Measurements from ENCODE around the gene KCNK5.

DNA sequence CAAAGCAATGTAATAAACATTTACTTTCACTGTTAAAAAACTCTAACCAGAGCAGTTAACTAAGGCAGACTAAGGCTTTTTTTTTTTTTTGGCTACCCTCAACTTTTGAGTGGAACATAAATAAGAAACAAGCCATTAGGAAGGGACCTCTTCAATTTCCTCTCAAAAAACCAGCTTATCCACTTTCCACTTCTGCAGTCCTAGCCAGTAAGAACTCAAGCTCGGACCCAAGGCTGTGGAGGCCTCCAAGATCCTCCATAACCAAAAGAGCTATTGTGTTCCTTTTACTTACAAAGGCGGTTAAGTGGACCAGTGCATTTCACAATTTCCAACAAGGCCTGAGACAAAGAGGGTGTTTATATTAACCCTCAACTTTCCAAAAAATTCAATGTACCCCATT lies 5.3 kb downstream of the KCNK5 start:
- no peak for TF ChIP-seq EZH2 (IDR thresholded peaks at IDR 0.05; ENCODE audit: borderline replicate concordance, insufficient read depth, low read depth, low read length, poor library complexity, severe bottlenecking)
- TF ChIP-seq, protein P1, sequence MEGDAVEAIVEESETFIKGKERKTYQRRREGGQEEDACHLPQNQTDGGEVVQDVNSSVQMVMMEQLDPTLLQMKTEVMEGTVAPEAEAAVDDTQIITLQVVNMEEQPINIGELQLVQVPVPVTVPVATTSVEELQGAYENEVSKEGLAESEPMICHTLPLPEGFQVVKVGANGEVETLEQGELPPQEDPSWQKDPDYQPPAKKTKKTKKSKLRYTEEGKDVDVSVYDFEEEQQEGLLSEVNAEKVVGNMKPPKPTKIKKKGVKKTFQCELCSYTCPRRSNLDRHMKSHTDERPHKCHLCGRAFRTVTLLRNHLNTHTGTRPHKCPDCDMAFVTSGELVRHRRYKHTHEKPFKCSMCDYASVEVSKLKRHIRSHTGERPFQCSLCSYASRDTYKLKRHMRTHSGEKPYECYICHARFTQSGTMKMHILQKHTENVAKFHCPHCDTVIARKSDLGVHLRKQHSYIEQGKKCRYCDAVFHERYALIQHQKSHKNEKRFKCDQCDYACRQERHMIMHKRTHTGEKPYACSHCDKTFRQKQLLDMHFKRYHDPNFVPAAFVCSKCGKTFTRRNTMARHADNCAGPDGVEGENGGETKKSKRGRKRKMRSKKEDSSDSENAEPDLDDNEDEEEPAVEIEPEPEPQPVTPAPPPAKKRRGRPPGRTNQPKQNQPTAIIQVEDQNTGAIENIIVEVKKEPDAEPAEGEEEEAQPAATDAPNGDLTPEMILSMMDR (IDR thresholded peaks at IDR 0.05) = no peak
